ENCODE data around the gene COP1.

Gene COP1

DNA sequence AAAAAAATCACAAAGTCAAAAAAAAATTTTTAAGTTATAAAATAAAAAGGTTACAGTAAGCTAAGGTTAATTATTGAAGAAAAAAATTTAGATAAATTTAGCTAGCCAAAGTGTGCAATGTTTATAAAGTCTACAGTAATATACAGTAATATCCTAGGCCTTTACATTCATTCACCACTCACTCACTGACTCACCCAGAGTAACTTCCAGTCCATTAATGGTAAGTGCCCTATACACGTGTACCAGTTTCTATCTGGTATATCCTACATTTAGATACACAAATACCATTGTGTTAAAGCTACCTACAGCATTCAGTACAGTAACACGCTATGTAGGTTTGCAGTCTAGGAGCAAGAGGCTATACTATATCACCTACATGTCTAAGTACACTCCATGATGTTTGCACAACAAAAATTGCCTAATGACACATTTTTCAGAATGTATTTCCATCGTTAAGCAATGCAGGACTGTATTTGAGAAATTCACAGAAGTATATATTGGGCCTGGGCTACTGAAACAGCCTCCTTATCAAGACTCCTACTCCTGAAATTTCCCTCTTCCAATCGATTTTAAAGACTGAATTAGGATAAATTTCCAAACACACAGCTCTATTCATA, 155.1 kb downstream of the COP1 start:
- TF ChIP-seq, protein P1, sequence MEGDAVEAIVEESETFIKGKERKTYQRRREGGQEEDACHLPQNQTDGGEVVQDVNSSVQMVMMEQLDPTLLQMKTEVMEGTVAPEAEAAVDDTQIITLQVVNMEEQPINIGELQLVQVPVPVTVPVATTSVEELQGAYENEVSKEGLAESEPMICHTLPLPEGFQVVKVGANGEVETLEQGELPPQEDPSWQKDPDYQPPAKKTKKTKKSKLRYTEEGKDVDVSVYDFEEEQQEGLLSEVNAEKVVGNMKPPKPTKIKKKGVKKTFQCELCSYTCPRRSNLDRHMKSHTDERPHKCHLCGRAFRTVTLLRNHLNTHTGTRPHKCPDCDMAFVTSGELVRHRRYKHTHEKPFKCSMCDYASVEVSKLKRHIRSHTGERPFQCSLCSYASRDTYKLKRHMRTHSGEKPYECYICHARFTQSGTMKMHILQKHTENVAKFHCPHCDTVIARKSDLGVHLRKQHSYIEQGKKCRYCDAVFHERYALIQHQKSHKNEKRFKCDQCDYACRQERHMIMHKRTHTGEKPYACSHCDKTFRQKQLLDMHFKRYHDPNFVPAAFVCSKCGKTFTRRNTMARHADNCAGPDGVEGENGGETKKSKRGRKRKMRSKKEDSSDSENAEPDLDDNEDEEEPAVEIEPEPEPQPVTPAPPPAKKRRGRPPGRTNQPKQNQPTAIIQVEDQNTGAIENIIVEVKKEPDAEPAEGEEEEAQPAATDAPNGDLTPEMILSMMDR (IDR thresholded peaks at IDR 0.05; ENCODE audit: insufficient read depth, low read depth, low read length, missing control alignments), result no peak
- DNase-seq (ENCODE audit: low read depth), result no peak
- no peak overlapping the region for H3K4me3 ChIP-seq (ENCODE audit: low read depth, low read length)

DNA sequence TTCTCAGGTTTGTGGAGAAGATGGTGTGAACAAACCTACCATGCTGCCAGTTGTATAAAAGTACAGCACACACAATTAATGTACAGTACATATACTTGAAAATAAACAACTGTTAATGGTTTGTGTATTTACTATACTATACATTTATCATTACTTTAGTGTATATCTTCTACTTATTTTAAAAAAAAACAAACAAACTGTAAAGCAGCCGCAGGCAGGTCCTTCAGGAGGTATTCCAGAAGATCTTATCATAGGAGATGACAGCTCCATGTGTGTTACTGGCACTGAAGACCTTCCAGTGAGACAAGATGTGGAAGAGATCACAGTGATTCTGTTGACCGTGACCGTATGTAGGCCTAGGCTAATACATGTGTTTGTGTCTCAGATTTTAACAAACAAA, 155.7 kb downstream of the COP1 start:
- H3K4me3 ChIP-seq (ENCODE audit: low read depth, low read length), result no peak overlapping the region
- DNase-seq (ENCODE audit: low read depth), result no peak
- TF ChIP-seq, protein P1 (IDR thresholded peaks at IDR 0.05; ENCODE audit: insufficient read depth, low read depth, low read length, missing control alignments), result no peak

DNA sequence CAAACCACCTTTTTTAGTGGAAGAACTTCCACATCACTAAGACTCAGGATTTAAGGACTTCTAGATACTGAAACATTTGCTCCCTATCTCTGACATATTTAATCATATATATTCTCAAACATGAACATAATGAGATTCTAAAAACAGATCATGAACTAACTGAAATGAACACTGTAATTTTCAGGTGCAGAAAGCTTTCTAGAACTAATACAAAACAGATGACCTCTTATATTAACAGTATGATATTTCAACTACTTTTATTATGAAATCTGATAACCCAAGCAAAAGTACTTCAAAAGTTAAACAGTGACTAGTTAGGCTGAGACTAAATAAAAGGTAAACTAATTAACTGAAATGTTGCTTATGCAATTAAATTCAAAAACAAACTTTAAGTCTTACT, 157.5 kb downstream of the COP1 start:
- DNase-seq (ENCODE audit: low read depth), result no peak
- TF ChIP-seq, protein P1 (IDR thresholded peaks at IDR 0.05; ENCODE audit: insufficient read depth, low read depth, low read length, missing control alignments), result no peak
- no peak overlapping the region for H3K4me3 ChIP-seq (ENCODE audit: low read depth, low read length)

DNA sequence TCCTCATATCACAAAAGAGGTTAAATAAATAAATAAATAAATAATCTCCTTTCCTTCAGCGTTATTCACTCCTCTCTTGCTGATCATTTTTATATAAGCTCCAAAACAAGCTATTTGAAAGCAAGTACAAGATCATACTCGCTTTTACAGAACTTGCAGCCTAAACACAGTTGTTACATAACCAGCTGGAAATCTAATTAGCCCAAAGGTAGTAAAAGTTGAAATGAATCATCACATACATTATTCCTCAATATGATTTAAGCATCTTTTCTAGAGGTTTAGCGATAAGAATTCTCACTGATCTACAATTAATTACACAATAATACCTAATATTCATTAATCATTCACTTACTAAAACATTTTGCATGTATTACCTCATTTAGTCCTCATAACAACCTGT, 160.2 kb downstream of the COP1 start:
- TF ChIP-seq, protein P1 (IDR thresholded peaks at IDR 0.05; ENCODE audit: insufficient read depth, low read depth, low read length, missing control alignments), result no peak
- no peak overlapping the region for H3K4me3 ChIP-seq (ENCODE audit: low read depth, low read length)
- no peak for DNase-seq (ENCODE audit: low read depth)

DNA sequence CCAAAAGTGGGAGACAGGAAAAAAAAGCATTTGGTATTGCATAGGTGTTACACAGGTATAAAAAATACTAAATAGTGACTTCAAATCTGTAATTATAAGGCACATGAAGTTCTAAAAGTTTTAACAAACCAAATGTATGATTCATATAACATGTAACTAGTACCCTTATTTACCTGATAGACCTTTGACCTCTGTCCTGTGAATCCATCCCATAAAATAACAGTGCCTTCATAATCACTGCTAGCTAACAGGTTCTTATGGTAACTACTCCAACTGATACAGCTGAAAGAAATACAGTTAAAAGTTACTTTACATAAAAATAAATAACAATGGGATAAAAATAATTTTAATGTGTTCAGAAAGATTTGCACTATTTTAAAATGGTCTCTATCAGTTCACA, 163.5 kb downstream of the COP1 start:
- TF ChIP-seq, protein P1 (IDR thresholded peaks at IDR 0.05; ENCODE audit: insufficient read depth, low read depth, low read length, missing control alignments), result no peak
- no peak for DNase-seq (ENCODE audit: low read depth)
- H3K4me3 ChIP-seq (ENCODE audit: low read depth, low read length), result no peak overlapping the region

DNA sequence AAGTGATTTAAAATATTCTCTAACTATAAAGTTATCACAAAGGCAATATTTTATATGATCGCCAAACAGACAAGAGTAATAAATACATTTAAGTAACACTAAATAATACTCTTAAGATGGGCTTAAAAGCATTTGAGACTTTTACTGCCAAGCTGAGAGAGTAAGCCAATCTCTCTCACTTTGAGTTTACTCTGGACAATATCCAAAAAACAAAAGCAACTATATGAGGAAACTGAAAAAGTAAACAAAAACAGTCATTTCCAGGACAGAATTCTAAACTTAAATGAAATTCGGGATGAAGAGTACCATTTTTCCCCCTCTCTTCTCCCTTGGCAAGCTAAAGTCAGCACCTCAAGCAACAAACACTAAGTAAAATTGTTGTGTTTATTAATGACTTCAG, 173.2 kb downstream of the COP1 start:
- H3K4me3 ChIP-seq (ENCODE audit: low read depth, low read length), result no peak overlapping the region
- no peak for DNase-seq (ENCODE audit: low read depth)
- TF ChIP-seq, protein P1 (IDR thresholded peaks at IDR 0.05; ENCODE audit: insufficient read depth, low read depth, low read length, missing control alignments), result no peak

DNA sequence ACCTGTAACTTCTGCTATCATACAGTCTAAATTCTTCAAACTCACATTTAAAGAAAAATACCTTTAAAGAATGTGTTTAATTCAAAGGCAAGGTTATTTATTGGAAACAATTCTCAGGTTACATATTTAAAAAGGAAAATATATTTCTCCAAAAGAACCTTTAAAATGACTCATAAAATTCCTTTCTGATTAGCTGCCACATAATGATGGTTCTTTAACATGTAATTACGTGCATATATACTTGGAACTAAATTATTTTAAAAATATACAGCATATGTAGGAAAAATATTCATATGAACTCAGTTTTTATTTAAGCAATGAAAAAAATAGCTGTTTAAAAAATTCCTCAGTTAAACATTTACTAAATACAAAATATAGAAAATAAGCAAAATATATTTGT, 173.6 kb downstream of the COP1 start:
- TF ChIP-seq, protein P1 (IDR thresholded peaks at IDR 0.05; ENCODE audit: insufficient read depth, low read depth, low read length, missing control alignments), result no peak
- no peak for DNase-seq (ENCODE audit: low read depth)
- no peak overlapping the region for H3K4me3 ChIP-seq (ENCODE audit: low read depth, low read length)
